KMS-11 (cell line): ENCODE measurements around the gene C2orf69.
"Not testable (repeated sequence)": the region's sequence is repeated elsewhere in the genome, so short reads cannot be mapped to it uniquely, and the experiment has no call there.

Experiments used
- H2AFZ ChIP-seq: fragments of 200-600 bp; sonication (generic); 2 replicates; pipeline ENCODE4 v1.6.1; 2016; ENCODE audit warnings: antibody characterized with exemption, mixed run types, low read depth
- H3K27ac ChIP-seq: fragments of 200-600 bp; sonication (generic); 2 replicates; pipeline ENCODE4 v1.6.1; 2016; ENCODE audit warnings: mild to moderate bottlenecking, mixed run types
- H3K27me3 ChIP-seq: fragments of 200-600 bp; sonication (generic); 2 replicates; pipeline ENCODE4 v1.6.1; 2017; ENCODE audit warnings: mild to moderate bottlenecking, low read depth, mixed run types, moderate library complexity; ENCODE audit not compliant: insufficient read depth
- H3K36me3 ChIP-seq: fragments of 200-600 bp; sonication (generic); 2 replicates; pipeline ENCODE4 v1.6.1; 2017; ENCODE audit warnings: mild to moderate bottlenecking, mixed run types; ENCODE audit not compliant: insufficient read depth
- H3K4me1 ChIP-seq: fragments of 200-600 bp; sonication (generic); 2 replicates; pipeline ENCODE4 v1.6.1; 2016; ENCODE audit warnings: mild to moderate bottlenecking, low read depth, mixed run types; ENCODE audit not compliant: poor library complexity, severe bottlenecking
- H3K4me2 ChIP-seq: fragments of 200-600 bp; sonication (generic); 2 replicates; pipeline ENCODE4 v1.7.0; 2016; ENCODE audit warnings: mild to moderate bottlenecking, mixed run types
- H3K4me3 ChIP-seq: fragments of 200-600 bp; sonication (generic); IDR thresholded peaks from 2 replicates; pipeline ENCODE4 v1.6.1; 2017; ENCODE audit warnings: low read depth, low read length, mixed read lengths; ENCODE audit not compliant: insufficient read depth
- H3K79me2 ChIP-seq: fragments of 200-600 bp; sonication (generic); 2 replicates; pipeline ENCODE4 v1.6.1; 2016; ENCODE audit warnings: low read depth, mixed run types; ENCODE audit not compliant: insufficient read depth
- H3K9ac ChIP-seq: fragments of 200-600 bp; sonication (generic); 2 replicates; pipeline ENCODE4 v1.6.1; 2016; ENCODE audit warnings: mild to moderate bottlenecking, mixed run types
- H4K20me1 ChIP-seq: fragments of 200-600 bp; sonication (generic); 2 replicates; pipeline ENCODE4 v1.6.1; 2016; ENCODE audit warnings: mild to moderate bottlenecking, mixed run types; ENCODE audit not compliant: insufficient read depth
- CTCF ChIP-seq: fragments of 200-600 bp; sonication (generic); conservative IDR thresholded peaks from 2 replicates; pipeline ENCODE4 v1.6.1; 2017; ENCODE audit warnings: low read depth, mild to moderate bottlenecking, antibody characterized with exemption, low read length, moderate library complexity, mixed read lengths

C2orf69 gene

GRCh38 chr2:199910338-199911051, 598 bp upstream of the C2orf69 start:
- no peak overlapping the region for H3K4me3 ChIP-seq
- peak overlapping the region; percentile 92 for H3K27ac ChIP-seq
- no peaks in the 10 kb centered on the region for H4K20me1 ChIP-seq
- no peak for TF ChIP-seq CTCF
- peak overlapping the region; percentile 76 for H2AFZ ChIP-seq
- H3K9ac ChIP-seq = peak overlapping the region; percentile 91; the same call in 1 of the 2 replicates
- peaks cover 26% of the 10 kb centered on the region for H3K4me1 ChIP-seq
- peak overlapping the region; percentile 79; the same call in 1 of the 2 replicates for H3K4me2 ChIP-seq
- no peaks in the 10 kb centered on the region for H3K36me3 ChIP-seq
- no peaks in the 10 kb centered on the region for H3K27me3 ChIP-seq
- peaks cover 35% of the 10 kb centered on the region for H3K79me2 ChIP-seq

- H3K79me2 ChIP-seq = peaks cover 48% of the 10 kb centered on the region
- H3K36me3 ChIP-seq = peaks cover 3% of the 10 kb centered on the region; the same call in 1 of the 2 replicates
- H3K4me3 ChIP-seq = no peak overlapping the region
- peaks cover 26% of the 10 kb centered on the region for H3K4me1 ChIP-seq
- H3K27ac ChIP-seq = peak overlapping the region; percentile 92
- no peaks in the 10 kb centered on the region for H3K27me3 ChIP-seq
- H4K20me1 ChIP-seq = no peaks in the 10 kb centered on the region
- H3K4me2 ChIP-seq = peak overlapping the region; percentile 69
- H2AFZ ChIP-seq = peak overlapping the region; percentile 76
- no peak for TF ChIP-seq CTCF
- peak overlapping the region; percentile 91 for H3K9ac ChIP-seq
Observed at GRCh38 chr2:199911877-199912161, 726 bp downstream of the C2orf69 start.

- H4K20me1 ChIP-seq, H2AFZ ChIP-seq, H3K4me3 ChIP-seq, H3K36me3 ChIP-seq, H3K27me3 ChIP-seq: not testable (repeated sequence)
- Histone ChIP-seq H3K27ac (peak overlapping the region; percentile 92; the same call in 1 of the 2 replicates), H3K79me2 (peaks cover 56% of the 10 kb centered on the region), H3K4me2 (peak overlapping the region; percentile 69), H3K9ac (peak overlapping the region; percentile 91; the same call in 1 of the 2 replicates), H3K4me1 (peaks cover 26% of the 10 kb centered on the region)
Observed at GRCh38 chr2:199912553-199913114, 1.5 kb downstream of the C2orf69 start.

GRCh38 chr2:199914372-199914958, 3.4 kb downstream of the C2orf69 start:
- Histone ChIP-seq H3K4me2 (peak overlapping the region; percentile 3; the same call in 1 of the 2 replicates), H3K4me1 (peaks cover 26% of the 10 kb centered on the region), H3K36me3 (peaks cover 4% of the 10 kb centered on the region; the same call in 1 of the 2 replicates), H2AFZ (no peak overlapping the region), H3K27ac (no peak overlapping the region), H4K20me1 (no peaks in the 10 kb centered on the region), H3K9ac (no peak overlapping the region), H3K4me3 (no peak overlapping the region), H3K79me2 (peaks cover 73% of the 10 kb centered on the region), H3K27me3 (no peaks in the 10 kb centered on the region)
- TF ChIP-seq CTCF = no peak

- Histone ChIP-seq H4K20me1 (no peaks in the 10 kb centered on the region), H3K4me1 (peaks cover 17% of the 10 kb centered on the region), H3K9ac (no peak overlapping the region), H3K27me3 (no peaks in the 10 kb centered on the region), H3K36me3 (peaks cover 4% of the 10 kb centered on the region; the same call in 1 of the 2 replicates), H3K4me2 (no peak overlapping the region), H3K79me2 (peaks cover 86% of the 10 kb centered on the region), H3K27ac (no peak overlapping the region), H3K4me3 (no peak overlapping the region), H2AFZ (no peak overlapping the region)
- no peak for TF ChIP-seq CTCF
Observed at GRCh38 chr2:199916980-199917379, 5.9 kb downstream of the C2orf69 start.
